Esophagus muscularis mucosa (tissue), 3 donors: ENCODE results near the gene CAMKMT.

Source experiments
- CTCF ChIP-seq, 3 experiments: fragments of 200-600 bp in 2 of 3; fragments of 450-650 bp in 1 of 3; sonication (generic) in 2 of 3; IDR thresholded peaks; one replicate each; pipeline ENCODE4 v1.5.1; 2017 to 2019; ENCODE audit warnings: antibody characterized with exemption in 3 of 3, mild to moderate bottlenecking in 2 of 3, moderate library complexity in 1 of 3
- POLR2AphosphoS5 ChIP-seq, 2 donors: sonication (generic); formaldehyde crosslinking; IDR thresholded peaks; one replicate each; pipeline ENCODE4 v1.6.1; 2017; ENCODE audit warnings: antibody characterized with exemption in 2 of 2

- TF ChIP-seq POLR2AphosphoS5 (IDR thresholded peaks at IDR 0.05) (no peak), CTCF (IDR thresholded peaks at IDR 0.05) (no peak)
These were observed 10.7 kb upstream of the CAMKMT start for GRCh38 chr2:44351088-44351487.
